ENCODE measurements around the gene CCL26.
"Not testable (repeated sequence)": the region's sequence is repeated elsewhere in the genome, so short reads cannot be mapped to it uniquely, and the experiment has no call there.

DNA sequence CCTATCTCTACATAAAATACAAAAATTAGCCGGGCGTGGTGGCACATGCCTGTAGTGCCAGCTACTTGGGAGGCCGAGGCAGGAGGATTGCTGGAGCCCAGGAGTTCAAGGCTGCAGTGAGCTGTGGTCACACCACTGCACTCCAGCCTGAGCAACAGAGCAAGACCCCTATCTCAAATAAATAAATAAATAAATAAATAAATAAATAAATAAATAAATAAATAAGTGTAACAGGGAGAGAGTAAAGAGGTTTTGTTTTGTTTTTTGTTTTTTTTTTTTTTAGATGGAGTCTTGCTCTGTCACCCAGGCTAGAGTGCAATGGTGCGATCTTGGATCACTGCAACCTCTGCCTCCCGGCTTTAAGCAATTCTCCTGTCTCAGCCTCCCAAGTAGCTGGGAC, 20.6 kb upstream of the CCL26 start:
- TF ChIP-seq ZNF211 (tag by site-specific recombination; IDR thresholded peaks at IDR 0.05; ENCODE audit: low read depth); ZNF768 (tag by site-specific recombination; IDR thresholded peaks at IDR 0.05); SP2 (tag by site-specific recombination; IDR thresholded peaks at IDR 0.05); SALL2 (tag by site-specific recombination; IDR thresholded peaks at IDR 0.05; ENCODE audit: borderline replicate concordance); ZNF701 (tag by site-specific recombination; IDR thresholded peaks at IDR 0.05): not testable (repeated sequence)
- TF ChIP-seq, protein P1, sequence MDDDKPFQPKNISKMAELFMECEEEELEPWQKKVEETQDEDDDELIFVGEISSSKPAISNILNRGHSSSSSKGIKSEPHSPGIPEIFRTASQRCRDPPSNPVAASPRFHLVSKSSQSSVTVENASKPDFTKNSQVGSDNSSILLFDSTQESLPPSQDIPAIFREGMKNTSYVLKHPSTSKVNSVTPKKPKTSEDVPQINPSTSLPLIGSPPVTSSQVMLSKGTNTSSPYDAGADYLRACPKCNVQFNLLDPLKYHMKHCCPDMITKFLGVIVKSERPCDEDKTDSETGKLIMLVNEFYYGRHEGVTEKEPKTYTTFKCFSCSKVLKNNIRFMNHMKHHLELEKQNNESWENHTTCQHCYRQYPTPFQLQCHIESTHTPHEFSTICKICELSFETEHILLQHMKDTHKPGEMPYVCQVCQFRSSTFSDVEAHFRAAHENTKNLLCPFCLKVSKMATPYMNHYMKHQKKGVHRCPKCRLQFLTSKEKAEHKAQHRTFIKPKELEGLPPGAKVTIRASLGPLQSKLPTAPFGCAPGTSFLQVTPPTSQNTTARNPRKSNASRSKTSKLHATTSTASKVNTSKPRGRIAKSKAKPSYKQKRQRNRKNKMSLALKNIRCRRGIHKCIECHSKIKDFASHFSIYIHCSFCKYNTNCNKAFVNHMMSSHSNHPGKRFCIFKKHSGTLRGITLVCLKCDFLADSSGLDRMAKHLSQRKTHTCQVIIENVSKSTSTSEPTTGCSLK (tag by site-specific recombination; IDR thresholded peaks at IDR 0.05) = not testable (repeated sequence)
- TF ChIP-seq, protein P2, sequence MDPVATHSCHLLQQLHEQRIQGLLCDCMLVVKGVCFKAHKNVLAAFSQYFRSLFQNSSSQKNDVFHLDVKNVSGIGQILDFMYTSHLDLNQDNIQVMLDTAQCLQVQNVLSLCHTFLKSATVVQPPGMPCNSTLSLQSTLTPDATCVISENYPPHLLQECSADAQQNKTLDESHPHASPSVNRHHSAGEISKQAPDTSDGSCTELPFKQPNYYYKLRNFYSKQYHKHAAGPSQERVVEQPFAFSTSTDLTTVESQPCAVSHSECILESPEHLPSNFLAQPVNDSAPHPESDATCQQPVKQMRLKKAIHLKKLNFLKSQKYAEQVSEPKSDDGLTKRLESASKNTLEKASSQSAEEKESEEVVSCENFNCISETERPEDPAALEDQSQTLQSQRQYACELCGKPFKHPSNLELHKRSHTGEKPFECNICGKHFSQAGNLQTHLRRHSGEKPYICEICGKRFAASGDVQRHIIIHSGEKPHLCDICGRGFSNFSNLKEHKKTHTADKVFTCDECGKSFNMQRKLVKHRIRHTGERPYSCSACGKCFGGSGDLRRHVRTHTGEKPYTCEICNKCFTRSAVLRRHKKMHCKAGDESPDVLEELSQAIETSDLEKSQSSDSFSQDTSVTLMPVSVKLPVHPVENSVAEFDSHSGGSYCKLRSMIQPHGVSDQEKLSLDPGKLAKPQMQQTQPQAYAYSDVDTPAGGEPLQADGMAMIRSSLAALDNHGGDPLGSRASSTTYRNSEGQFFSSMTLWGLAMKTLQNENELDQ (tag by site-specific recombination; IDR thresholded peaks at IDR 0.05; ENCODE audit: low read depth) = not testable (repeated sequence)
- TF ChIP-seq, protein P3, sequence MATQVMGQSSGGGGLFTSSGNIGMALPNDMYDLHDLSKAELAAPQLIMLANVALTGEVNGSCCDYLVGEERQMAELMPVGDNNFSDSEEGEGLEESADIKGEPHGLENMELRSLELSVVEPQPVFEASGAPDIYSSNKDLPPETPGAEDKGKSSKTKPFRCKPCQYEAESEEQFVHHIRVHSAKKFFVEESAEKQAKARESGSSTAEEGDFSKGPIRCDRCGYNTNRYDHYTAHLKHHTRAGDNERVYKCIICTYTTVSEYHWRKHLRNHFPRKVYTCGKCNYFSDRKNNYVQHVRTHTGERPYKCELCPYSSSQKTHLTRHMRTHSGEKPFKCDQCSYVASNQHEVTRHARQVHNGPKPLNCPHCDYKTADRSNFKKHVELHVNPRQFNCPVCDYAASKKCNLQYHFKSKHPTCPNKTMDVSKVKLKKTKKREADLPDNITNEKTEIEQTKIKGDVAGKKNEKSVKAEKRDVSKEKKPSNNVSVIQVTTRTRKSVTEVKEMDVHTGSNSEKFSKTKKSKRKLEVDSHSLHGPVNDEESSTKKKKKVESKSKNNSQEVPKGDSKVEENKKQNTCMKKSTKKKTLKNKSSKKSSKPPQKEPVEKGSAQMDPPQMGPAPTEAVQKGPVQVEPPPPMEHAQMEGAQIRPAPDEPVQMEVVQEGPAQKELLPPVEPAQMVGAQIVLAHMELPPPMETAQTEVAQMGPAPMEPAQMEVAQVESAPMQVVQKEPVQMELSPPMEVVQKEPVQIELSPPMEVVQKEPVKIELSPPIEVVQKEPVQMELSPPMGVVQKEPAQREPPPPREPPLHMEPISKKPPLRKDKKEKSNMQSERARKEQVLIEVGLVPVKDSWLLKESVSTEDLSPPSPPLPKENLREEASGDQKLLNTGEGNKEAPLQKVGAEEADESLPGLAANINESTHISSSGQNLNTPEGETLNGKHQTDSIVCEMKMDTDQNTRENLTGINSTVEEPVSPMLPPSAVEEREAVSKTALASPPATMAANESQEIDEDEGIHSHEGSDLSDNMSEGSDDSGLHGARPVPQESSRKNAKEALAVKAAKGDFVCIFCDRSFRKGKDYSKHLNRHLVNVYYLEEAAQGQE (tag by site-specific recombination; IDR thresholded peaks at IDR 0.05) = not testable (repeated sequence)
- TF ChIP-seq, protein P4, sequence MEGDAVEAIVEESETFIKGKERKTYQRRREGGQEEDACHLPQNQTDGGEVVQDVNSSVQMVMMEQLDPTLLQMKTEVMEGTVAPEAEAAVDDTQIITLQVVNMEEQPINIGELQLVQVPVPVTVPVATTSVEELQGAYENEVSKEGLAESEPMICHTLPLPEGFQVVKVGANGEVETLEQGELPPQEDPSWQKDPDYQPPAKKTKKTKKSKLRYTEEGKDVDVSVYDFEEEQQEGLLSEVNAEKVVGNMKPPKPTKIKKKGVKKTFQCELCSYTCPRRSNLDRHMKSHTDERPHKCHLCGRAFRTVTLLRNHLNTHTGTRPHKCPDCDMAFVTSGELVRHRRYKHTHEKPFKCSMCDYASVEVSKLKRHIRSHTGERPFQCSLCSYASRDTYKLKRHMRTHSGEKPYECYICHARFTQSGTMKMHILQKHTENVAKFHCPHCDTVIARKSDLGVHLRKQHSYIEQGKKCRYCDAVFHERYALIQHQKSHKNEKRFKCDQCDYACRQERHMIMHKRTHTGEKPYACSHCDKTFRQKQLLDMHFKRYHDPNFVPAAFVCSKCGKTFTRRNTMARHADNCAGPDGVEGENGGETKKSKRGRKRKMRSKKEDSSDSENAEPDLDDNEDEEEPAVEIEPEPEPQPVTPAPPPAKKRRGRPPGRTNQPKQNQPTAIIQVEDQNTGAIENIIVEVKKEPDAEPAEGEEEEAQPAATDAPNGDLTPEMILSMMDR (tag by site-specific recombination; IDR thresholded peaks at IDR 0.05) = not testable (repeated sequence)

Data from HEK293 (cell line).